ENCODE measurements around the gene SLIT3.

GRCh38 chr5:169268019-169268418 is 32.9 kb downstream of the SLIT3 start:
- TF ChIP-seq, protein P1, sequence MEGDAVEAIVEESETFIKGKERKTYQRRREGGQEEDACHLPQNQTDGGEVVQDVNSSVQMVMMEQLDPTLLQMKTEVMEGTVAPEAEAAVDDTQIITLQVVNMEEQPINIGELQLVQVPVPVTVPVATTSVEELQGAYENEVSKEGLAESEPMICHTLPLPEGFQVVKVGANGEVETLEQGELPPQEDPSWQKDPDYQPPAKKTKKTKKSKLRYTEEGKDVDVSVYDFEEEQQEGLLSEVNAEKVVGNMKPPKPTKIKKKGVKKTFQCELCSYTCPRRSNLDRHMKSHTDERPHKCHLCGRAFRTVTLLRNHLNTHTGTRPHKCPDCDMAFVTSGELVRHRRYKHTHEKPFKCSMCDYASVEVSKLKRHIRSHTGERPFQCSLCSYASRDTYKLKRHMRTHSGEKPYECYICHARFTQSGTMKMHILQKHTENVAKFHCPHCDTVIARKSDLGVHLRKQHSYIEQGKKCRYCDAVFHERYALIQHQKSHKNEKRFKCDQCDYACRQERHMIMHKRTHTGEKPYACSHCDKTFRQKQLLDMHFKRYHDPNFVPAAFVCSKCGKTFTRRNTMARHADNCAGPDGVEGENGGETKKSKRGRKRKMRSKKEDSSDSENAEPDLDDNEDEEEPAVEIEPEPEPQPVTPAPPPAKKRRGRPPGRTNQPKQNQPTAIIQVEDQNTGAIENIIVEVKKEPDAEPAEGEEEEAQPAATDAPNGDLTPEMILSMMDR (IDR thresholded peaks at IDR 0.05) = no peak
- no peak for TF ChIP-seq POLR2A (IDR thresholded peaks at IDR 0.05)
